Stimulated activated CD8-positive, alpha-beta memory T cell treated with anti-CD3 and anti-CD28 coated beads, Interleukin-15, amount 100 ng/mL, for 1 hour (primary cell): ENCODE measurements around the gene ITPKB.
"Not testable (repeated sequence)": the region's sequence is repeated elsewhere in the genome, so short reads cannot be mapped to it uniquely, and the experiment has no call there.

Source experiments
- DNase-seq: peaks from one replicate; pipeline ENCODE4 v3.0.0-alpha.2; 2020; ENCODE audit warnings: low read depth

ITPKB gene

GRCh38 chr1:226754793-226755533 is 15.9 kb upstream of the ITPKB start:
- DNase-seq: no peak

GRCh38 chr1:226754097-226754496 is 15.0 kb upstream of the ITPKB start:
- no peak for DNase-seq

GRCh38 chr1:226751703-226752102 is 12.6 kb upstream of the ITPKB start:
- no peak for DNase-seq

GRCh38 chr1:226751214-226751613 is 12.1 kb upstream of the ITPKB start:
- no peak for DNase-seq

GRCh38 chr1:226749467-226749866 is 10.4 kb upstream of the ITPKB start:
- DNase-seq: no peak

- DNase-seq: no peak
Measured at GRCh38 chr1:226748306-226748705, 9.2 kb upstream of the ITPKB start.

- DNase-seq: not testable (repeated sequence)
Measured at GRCh38 chr1:226747519-226748263, 8.6 kb upstream of the ITPKB start.

GRCh38 chr1:226743259-226743658 is 4.2 kb upstream of the ITPKB start:
- DNase-seq: no peak

GRCh38 chr1:226741009-226741408 is 1.9 kb upstream of the ITPKB start:
- no peak for DNase-seq

GRCh38 chr1:226739696-226740065 is 599 bp upstream of the ITPKB start:
- DNase-seq: no peak

- DNase-seq: no peak
Measured at GRCh38 chr1:226738421-226738994, 574 bp downstream of the ITPKB start.

- DNase-seq: no peak
Measured at GRCh38 chr1:226737819-226738420, 1.2 kb downstream of the ITPKB start.

- DNase-seq: no peak
Measured at GRCh38 chr1:226736908-226737818, 1.9 kb downstream of the ITPKB start.

GRCh38 chr1:226736001-226736907 is 2.8 kb downstream of the ITPKB start:
- no peak for DNase-seq

- DNase-seq: no peak
Measured at GRCh38 chr1:226735576-226735975, 3.5 kb downstream of the ITPKB start.

GRCh38 chr1:226734611-226735153 is 4.4 kb downstream of the ITPKB start:
- no peak for DNase-seq

GRCh38 chr1:226733876-226734275 is 5.2 kb downstream of the ITPKB start:
- no peak for DNase-seq

- no peak for DNase-seq
Measured at GRCh38 chr1:226733304-226733703, 5.8 kb downstream of the ITPKB start.

- DNase-seq: no peak
Measured at GRCh38 chr1:226732856-226733291, 6.2 kb downstream of the ITPKB start.

- DNase-seq: no peak
Measured at GRCh38 chr1:226731257-226731893, 7.7 kb downstream of the ITPKB start.
